Duodenal mucosa (tissue), 2 donors: ENCODE data around the gene FHAD1.

ENCODE experiments used
- H3K27ac ChIP-seq: one replicate; pipeline ENCODE4 v1.7.0; 2013; ENCODE audit warnings: low read depth, low read length
- H3K27me3 ChIP-seq, 2 donors: one replicate each; pipeline ENCODE4 v1.7.0; 2013; ENCODE audit warnings: low read length in 2 of 2, control low read depth in 1 of 2; ENCODE audit not compliant: insufficient read depth in 2 of 2, control insufficient read depth in 1 of 2
- H3K36me3 ChIP-seq, 2 donors: one replicate each; pipeline ENCODE4 v1.7.0; 2013; ENCODE audit warnings: low read length in 2 of 2, control low read depth in 1 of 2; ENCODE audit not compliant: insufficient read depth in 2 of 2, control insufficient read depth in 1 of 2
- H3K4me1 ChIP-seq, 2 donors: one replicate each; pipeline ENCODE4 v1.7.0; 2013; ENCODE audit warnings: low read length in 2 of 2, control low read depth in 1 of 2; ENCODE audit not compliant: insufficient read depth in 2 of 2, control insufficient read depth in 1 of 2
- H3K4me3 ChIP-seq, 2 donors: one replicate each; pipeline ENCODE4 v1.7.0; 2013; ENCODE audit warnings: low read length in 2 of 2, low read depth in 1 of 2
- H3K9ac ChIP-seq, 2 donors: one replicate each; pipeline ENCODE4 v1.7.0; 2013; ENCODE audit warnings: low read length in 2 of 2, low read depth in 1 of 2
- H3K9me3 ChIP-seq, 2 donors: one replicate each; pipeline ENCODE4 v1.7.0; 2013; ENCODE audit warnings: low read length in 2 of 2, control low read depth in 1 of 2; ENCODE audit not compliant: control insufficient read depth in 1 of 2

Gene FHAD1

DNA sequence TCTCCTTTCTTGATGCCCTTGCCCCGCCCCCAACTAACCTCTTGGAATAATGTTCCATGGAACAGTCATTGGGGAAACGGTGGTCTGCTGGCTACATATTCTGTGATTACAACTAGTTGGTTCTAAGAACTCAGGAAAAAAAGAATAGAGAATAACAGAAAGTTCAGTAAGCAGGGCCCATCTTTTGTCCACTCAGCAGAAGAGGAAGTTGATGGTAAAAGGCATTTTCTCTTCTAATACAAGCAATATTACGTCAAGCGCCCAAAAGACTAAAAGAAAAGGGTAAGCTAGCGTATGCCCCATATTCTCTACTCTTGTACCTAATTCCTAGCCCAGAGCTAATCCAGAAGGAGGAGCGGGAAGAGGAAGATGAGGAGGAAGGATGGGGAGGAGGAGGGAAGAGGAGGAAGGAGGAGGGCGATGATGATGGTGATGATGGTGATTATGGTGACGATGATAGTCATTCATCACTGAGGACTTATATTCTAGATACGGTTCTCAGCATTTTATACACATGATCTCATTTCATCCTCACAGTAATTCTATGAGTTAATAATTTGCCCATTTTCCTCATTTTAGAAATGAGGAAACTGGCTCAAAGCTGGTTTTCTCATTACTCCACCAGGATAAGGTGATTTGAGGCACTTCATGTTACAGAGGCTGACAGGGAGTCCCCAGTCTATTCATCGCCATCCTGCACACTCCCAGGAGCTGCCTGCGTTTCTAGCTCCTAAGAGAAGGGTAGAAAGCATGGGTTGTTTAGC, 86.1 kb downstream of the FHAD1 start:
- Histone ChIP-seq H3K36me3 (no peaks in the 10 kb centered on the region), H3K4me3 (no peak overlapping the region), H3K4me1 (peaks cover 8 to 18% of the 10 kb centered on the region in 2 donors), H3K27ac (no peak overlapping the region), H3K27me3 (no peaks in the 10 kb centered on the region), H3K9ac (no peak overlapping the region), H3K9me3 (no peaks in the 10 kb centered on the region)

DNA sequence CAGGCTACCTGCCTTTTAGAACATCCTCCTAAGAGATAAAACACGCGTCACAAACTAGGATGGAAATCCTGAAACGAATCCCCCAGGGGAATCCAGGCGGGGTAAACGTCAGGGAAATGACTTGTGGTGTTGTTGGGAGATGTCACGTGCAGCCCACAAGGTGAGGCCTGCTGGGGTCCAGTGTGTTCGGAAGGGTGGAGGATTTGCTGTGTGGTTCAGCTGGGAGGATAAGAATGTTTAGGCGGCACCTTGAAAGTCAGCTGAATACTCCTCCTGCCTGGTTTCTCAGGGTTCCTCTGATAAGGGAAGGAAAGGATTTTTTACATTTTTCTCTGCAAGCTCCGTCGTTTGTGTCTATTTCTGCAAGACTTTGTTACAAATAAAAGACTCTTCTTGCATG, 88.0 kb downstream of the FHAD1 start:
- no peaks in the 10 kb centered on the region for H3K9me3 ChIP-seq
- no peaks in the 10 kb centered on the region for H3K36me3 ChIP-seq
- H3K9ac ChIP-seq: no peak overlapping the region
- H3K4me1 ChIP-seq: peaks cover 5 to 23% of the 10 kb centered on the region in 2 donors
- no peak overlapping the region for H3K27ac ChIP-seq
- H3K4me3 ChIP-seq: no peak overlapping the region
- H3K27me3 ChIP-seq: no peaks in the 10 kb centered on the region

DNA sequence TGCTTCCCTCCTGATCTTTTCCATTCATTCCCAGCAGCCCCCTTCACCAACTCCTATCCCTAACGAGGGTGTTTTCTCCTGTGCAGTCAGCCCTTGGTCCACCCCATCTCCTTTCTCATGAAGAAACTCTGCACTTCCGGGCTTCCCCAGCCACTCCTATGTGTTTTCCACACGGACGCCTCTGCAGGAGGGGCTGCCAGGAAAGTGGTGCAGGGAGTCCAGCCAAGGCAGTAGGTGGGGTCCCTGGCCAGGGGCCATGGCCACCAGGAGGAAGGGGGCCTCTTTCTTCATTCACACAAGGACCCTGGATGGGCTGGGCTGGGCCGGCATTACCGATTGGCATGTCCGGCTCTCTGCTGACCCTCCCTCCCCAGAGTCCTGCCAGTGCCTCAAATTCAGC, 89.8 kb downstream of the FHAD1 start:
- no peaks in the 10 kb centered on the region for H3K27me3 ChIP-seq
- H3K4me1 ChIP-seq: peaks cover 11 to 37% of the 10 kb centered on the region in 2 donors
- no peaks in the 10 kb centered on the region for H3K9me3 ChIP-seq
- H3K36me3 ChIP-seq: no peaks in the 10 kb centered on the region
- no peak overlapping the region for H3K4me3 ChIP-seq
- no peak overlapping the region for H3K27ac ChIP-seq
- H3K9ac ChIP-seq: no peak overlapping the region

- no peaks in the 10 kb centered on the region for H3K36me3 ChIP-seq
- no peak overlapping the region for H3K27ac ChIP-seq
- no peaks in the 10 kb centered on the region for H3K27me3 ChIP-seq
- H3K4me1 ChIP-seq: peaks cover 11 to 39% of the 10 kb centered on the region in 2 donors
- H3K9ac ChIP-seq: no peak overlapping the region
- H3K9me3 ChIP-seq: no peaks in the 10 kb centered on the region
- no peak overlapping the region for H3K4me3 ChIP-seq
Observed at GRCh38 chr1:15337656-15338402, 90.8 kb downstream of the FHAD1 start.

- Histone ChIP-seq H3K27ac (no peak overlapping the region), H3K9ac (no peak overlapping the region), H3K9me3 (no peaks in the 10 kb centered on the region), H3K4me1 (peaks cover 11 to 39% of the 10 kb centered on the region in 2 donors), H3K27me3 (no peaks in the 10 kb centered on the region), H3K36me3 (no peaks in the 10 kb centered on the region), H3K4me3 (no peak overlapping the region)
Observed at GRCh38 chr1:15339570-15339969, 92.5 kb downstream of the FHAD1 start.

GRCh38 chr1:15341228-15341627, 94.2 kb downstream of the FHAD1 start:
- Histone ChIP-seq H3K4me1 (peaks cover 24 to 50% of the 10 kb centered on the region in 2 donors), H3K27ac (no peak overlapping the region), H3K9ac (no peak overlapping the region), H3K4me3 (no peak overlapping the region), H3K27me3 (no peaks in the 10 kb centered on the region), H3K9me3 (no peaks in the 10 kb centered on the region), H3K36me3 (no peaks in the 10 kb centered on the region)

DNA sequence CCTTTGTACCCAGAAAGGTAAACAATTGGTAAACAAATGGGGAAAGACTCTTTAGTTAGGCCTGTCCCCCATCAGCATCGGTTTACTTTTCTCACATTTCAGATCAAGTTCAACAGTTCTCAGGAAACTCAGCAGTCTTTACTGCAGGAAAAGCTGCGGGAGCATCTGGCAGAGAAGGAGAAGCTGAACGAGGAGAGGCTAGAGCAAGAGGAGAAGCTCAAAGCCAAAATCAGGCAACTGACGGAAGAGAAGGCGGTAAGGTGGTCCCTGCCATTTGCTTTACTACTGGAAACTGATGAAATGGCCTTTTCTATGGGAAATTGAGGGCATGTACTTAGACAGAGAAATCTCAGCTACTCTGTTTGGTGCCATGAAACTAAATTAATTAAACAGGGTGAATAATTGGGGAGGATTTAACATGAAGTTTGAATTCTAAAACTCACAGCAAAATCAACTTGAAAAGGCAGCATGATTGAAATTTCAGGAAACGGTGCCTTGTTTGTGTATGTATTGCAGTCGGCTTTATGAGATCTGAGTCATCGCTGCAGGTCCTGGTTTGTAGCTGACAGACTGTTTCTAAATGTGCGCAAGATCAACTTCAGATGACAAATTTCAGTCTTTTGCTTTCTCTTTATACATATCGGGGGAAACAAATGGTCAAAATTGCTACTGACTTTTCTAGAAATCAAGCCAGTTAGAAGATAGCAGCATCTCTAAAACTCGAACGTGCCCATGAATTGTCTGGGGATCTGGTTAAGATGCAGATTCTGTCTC, 94.8 kb downstream of the FHAD1 start:
- H3K9me3 ChIP-seq: no peaks in the 10 kb centered on the region
- no peak overlapping the region for H3K4me3 ChIP-seq
- H3K36me3 ChIP-seq: no peaks in the 10 kb centered on the region
- no peaks in the 10 kb centered on the region for H3K27me3 ChIP-seq
- no peak overlapping the region for H3K27ac ChIP-seq
- H3K9ac ChIP-seq: peak overlapping the region in 1 of 2 donors; percentile 3
- H3K4me1 ChIP-seq: peaks cover 29 to 53% of the 10 kb centered on the region in 2 donors

- no peak overlapping the region for H3K27ac ChIP-seq
- H3K4me3 ChIP-seq: no peak overlapping the region
- no peaks in the 10 kb centered on the region for H3K27me3 ChIP-seq
- H3K9me3 ChIP-seq: no peaks in the 10 kb centered on the region
- H3K4me1 ChIP-seq: peaks cover 31 to 53% of the 10 kb centered on the region in 2 donors
- H3K9ac ChIP-seq: peak overlapping the region in 1 of 2 donors; percentile 2
- no peaks in the 10 kb centered on the region for H3K36me3 ChIP-seq
Observed at GRCh38 chr1:15342408-15342967, 95.5 kb downstream of the FHAD1 start.

GRCh38 chr1:15343099-15343498, 96.1 kb downstream of the FHAD1 start:
- Histone ChIP-seq H3K4me3 (no peak overlapping the region), H3K9me3 (no peaks in the 10 kb centered on the region), H3K9ac (no peak overlapping the region), H3K27ac (no peak overlapping the region), H3K27me3 (no peaks in the 10 kb centered on the region), H3K4me1 (peaks cover 33 to 48% of the 10 kb centered on the region in 2 donors), H3K36me3 (no peaks in the 10 kb centered on the region)
